IMR-90 (cell line): ENCODE data around the gene CD2BP2. TPM values are rescaled to one million over a fixed set of nuclear protein-coding genes. Genes with fewer than 3 reads are reported as not detected.

Experiments used
- CTCF ChIP-seq: conservative IDR thresholded peaks from 2 replicates; pipeline ENCODE4 v1.5.1; 2012; ENCODE audit warnings: mild to moderate bottlenecking, low read depth, low read length, improper control_type of control experiment
- MAFK ChIP-seq: IDR thresholded peaks from 2 replicates; pipeline ENCODE4 v1.6.1; 2012; ENCODE audit warnings: low read depth, low read length, improper control_type of control experiment
- RCOR1 ChIP-seq: IDR thresholded peaks from 2 replicates; pipeline ENCODE4 v1.6.1; 2012; ENCODE audit warnings: mild to moderate bottlenecking, low read length, improper control_type of control experiment; ENCODE audit not compliant: insufficient replicate concordance
- USF2 ChIP-seq: fragments of 150-350 bp; IDR thresholded peaks from 2 replicates; pipeline ENCODE4 v1.6.1; 2017; ENCODE audit warnings: mild to moderate bottlenecking, antibody characterized with exemption, low read length, low read depth
- polyA plus RNA-seq, 3 experiments: library from polyadenylated mRNA; depleted of rRNA; stranded (reverse); fragments of >200 nt; gene quantifications; 2 replicates each; pipeline ENCODE4 v1.2.3, GENCODE V29; 2012; ENCODE audit warnings: low replicate concordance in 1 of 3
- total RNA-seq: library from RNA; depleted of rRNA; stranded (reverse); fragments of >200 nt; gene quantifications from 2 replicates; pipeline ENCODE4 v1.2.3, GENCODE V29; 2012

Gene CD2BP2
- total and polyA plus RNA-seq, 2 of the 4 experiments (the other 2 are of a cell fraction): 29.6 to 41.1 TPM

- TF ChIP-seq USF2 (no peak), MAFK (no peak), CTCF (peak; percentile 38), RCOR1 (no peak)
Observed at GRCh38 chr16:30395155-30395991, 40.3 kb upstream of the CD2BP2 start, which contains the start of gene ZNF48 (continued).
